Breast epithelium (tissue), 4 donors: ENCODE data around the gene CIDEB. TPM values are rescaled to one million over a fixed set of nuclear protein-coding genes. Genes with fewer than 3 reads are reported as not detected.

Experiments
- DNase-seq, 2 donors: peaks; one replicate each; pipeline ENCODE4 v3.0.0-alpha.2; 2019; ENCODE audit warnings: low spot score in 2 of 2
- H3K27ac ChIP-seq, 2 donors: fragments of 200-600 bp; sonication (generic) in 1 of 2; one replicate each; pipeline ENCODE4 v1.5.1; 2016 to 2019; ENCODE audit warnings: mild to moderate bottlenecking in 1 of 2
- H3K27me3 ChIP-seq, 2 donors: fragments of 200-600 bp; sonication (generic) in 1 of 2; one replicate each; pipeline versions ENCODE4 v1.5.1 to v1.6.0; 2017 to 2019; ENCODE audit warnings: control low read depth in 1 of 2, mild to moderate bottlenecking in 1 of 2
- H3K36me3 ChIP-seq: fragments of 200-600 bp; one replicate; pipeline ENCODE4 v1.5.1; 2019
- H3K4me1 ChIP-seq, 2 donors: fragments of 200-600 bp; sonication (generic); one replicate each; pipeline ENCODE4 v1.5.1; 2016 to 2019; ENCODE audit warnings: control low read depth in 1 of 2
- H3K4me3 ChIP-seq, 3 donors: fragments of 200-600 bp; sonication (generic); 1 replicate in 2 of 3; 2 replicates in 1 of 3; pipeline ENCODE4 v1.5.1; 2016 to 2019; ENCODE audit warnings: mild to moderate bottlenecking in 3 of 3, moderate library complexity in 2 of 3
- H3K9me3 ChIP-seq, 2 donors: fragments of 200-600 bp; sonication (generic) in 1 of 2; one replicate each; pipeline ENCODE4 v1.5.1; 2016 to 2019; ENCODE audit warnings: control low read depth in 1 of 2
- POLR2A ChIP-seq: fragments of 450-650 bp; IDR thresholded peaks from one replicate; pipeline ENCODE4 v1.6.1; 2016; ENCODE audit warnings: antibody characterized with exemption, mild to moderate bottlenecking, moderate library complexity
- POLR2AphosphoS5 ChIP-seq, 3 donors: sonication (generic); formaldehyde crosslinking; IDR thresholded peaks; one replicate each; pipeline ENCODE4 v1.6.1; 2017; ENCODE audit warnings: antibody characterized with exemption in 3 of 3
- intact Hi-C: fragments of 100-400 bp; cut with DNase I; formaldehyde crosslinking; loops from one replicate; pipeline ENCODE4 v1.15.1; 2023; ENCODE audit warnings: low total_unique reads
- total RNA-seq, 3 donors: library from RNA; depleted of rRNA; stranded (reverse); fragments of >200 nt; gene quantifications; one replicate each; pipeline ENCODE4 v1.1.0, GENCODE V29; 2016
- TF ChIP-seq, protein P1 (sequence below), 3 donors: fragments of 450-650 bp; IDR thresholded peaks; one replicate each; pipeline ENCODE4 v1.5.1; 2016 to 2017; ENCODE audit warnings: antibody characterized with exemption in 3 of 3, mild to moderate bottlenecking in 3 of 3, moderate library complexity in 3 of 3

Gene CIDEB
- total RNA-seq, 3 donors from 2014 or later: 8.0 to 14.4 (median 10.4) TPM

DNA sequence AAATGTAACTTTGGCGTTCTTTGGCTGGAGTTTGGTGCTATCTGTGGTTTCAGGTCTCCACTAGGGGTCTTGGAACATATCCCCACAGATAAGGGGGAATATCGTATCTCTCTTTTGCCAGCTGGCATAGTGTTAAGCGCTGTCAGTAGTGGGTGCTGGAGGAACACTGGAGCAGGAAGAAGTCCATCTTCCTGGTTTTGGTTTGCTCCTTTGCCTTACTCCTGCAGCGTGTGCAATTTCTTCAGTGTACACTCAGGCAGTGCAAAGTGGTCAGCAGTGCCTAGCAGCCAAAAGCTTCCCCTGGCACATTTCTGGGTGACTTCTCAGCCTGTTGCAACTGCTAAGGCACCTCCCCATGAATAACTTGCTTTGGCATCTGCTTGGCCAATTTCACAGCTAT, 43.7 kb upstream of the CIDEB start:
- Histone ChIP-seq H3K36me3 (no peaks in the 10 kb centered on the region), H3K9me3 (no peaks in the 10 kb centered on the region), H3K27ac (no peak overlapping the region), H3K27me3 (no peaks in the 10 kb centered on the region), H3K4me1 (no peaks in the 10 kb centered on the region), H3K4me3 (no peak overlapping the region)
- TF ChIP-seq, protein P1, sequence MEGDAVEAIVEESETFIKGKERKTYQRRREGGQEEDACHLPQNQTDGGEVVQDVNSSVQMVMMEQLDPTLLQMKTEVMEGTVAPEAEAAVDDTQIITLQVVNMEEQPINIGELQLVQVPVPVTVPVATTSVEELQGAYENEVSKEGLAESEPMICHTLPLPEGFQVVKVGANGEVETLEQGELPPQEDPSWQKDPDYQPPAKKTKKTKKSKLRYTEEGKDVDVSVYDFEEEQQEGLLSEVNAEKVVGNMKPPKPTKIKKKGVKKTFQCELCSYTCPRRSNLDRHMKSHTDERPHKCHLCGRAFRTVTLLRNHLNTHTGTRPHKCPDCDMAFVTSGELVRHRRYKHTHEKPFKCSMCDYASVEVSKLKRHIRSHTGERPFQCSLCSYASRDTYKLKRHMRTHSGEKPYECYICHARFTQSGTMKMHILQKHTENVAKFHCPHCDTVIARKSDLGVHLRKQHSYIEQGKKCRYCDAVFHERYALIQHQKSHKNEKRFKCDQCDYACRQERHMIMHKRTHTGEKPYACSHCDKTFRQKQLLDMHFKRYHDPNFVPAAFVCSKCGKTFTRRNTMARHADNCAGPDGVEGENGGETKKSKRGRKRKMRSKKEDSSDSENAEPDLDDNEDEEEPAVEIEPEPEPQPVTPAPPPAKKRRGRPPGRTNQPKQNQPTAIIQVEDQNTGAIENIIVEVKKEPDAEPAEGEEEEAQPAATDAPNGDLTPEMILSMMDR (IDR thresholded peaks at IDR 0.05): no peak
- TF ChIP-seq POLR2AphosphoS5 (IDR thresholded peaks at IDR 0.05) (no peak), POLR2A (no peak)
- intact Hi-C loops: loop anchor here (5.0 kb wide), 1 partner anchor 789 kb away; no protein-coding TSS in a partner anchor
- no peak for DNase-seq

DNA sequence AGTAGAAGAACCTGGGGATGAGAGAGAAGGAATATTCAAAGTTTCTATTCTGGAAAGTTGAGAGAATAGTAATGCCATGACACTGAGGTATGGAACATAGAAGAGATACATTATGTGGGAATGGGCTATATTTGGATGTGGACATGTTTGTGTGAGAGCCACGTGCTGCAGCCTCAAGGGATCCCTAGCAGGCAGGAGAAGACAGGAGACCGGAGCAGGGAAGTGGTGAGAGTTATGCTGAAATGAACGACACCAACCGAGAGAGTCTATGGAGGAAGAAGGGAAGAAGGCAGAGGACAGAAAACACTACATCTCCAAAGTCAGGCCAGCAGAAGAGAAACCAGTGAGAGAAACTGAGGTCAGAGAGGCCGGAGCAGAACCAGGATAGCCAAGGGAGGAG, 42.0 kb upstream of the CIDEB start:
- Histone ChIP-seq H3K4me3 (no peak overlapping the region), H3K27me3 (no peaks in the 10 kb centered on the region), H3K27ac (no peak overlapping the region), H3K4me1 (no peaks in the 10 kb centered on the region), H3K36me3 (no peaks in the 10 kb centered on the region), H3K9me3 (no peaks in the 10 kb centered on the region)
- DNase-seq: no peak
- no peak for TF ChIP-seq POLR2AphosphoS5 (IDR thresholded peaks at IDR 0.05)
- TF ChIP-seq, protein P1 (IDR thresholded peaks at IDR 0.05): no peak
- no peak for TF ChIP-seq POLR2A
- intact Hi-C loops: loop anchor here (5.0 kb wide), 2 partner anchors 48 to 787 kb away; partner anchors contain the start of gene NYNRIN

DNA sequence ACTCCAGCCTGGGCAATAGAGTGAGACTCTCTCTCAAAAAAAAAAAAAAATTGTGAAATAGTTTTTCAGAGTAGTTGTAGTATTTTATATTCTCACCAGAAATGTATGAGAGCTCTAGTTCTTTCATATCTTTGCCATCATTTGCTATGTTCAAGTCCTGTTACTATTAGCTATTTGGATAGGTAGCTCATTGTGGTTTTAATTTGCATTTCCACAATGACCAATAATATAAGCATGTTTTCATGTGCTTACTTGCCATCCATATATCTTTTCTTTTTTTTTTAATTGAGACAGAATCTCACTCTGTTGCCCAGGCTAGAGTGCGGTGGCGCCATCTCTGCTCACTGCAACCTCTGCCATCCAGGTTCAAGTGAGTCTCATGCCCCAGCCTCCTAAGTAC, 40.4 kb upstream of the CIDEB start:
- no peak for DNase-seq
- H3K27ac ChIP-seq: no peak overlapping the region
- no peaks in the 10 kb centered on the region for H3K36me3 ChIP-seq
- no peaks in the 10 kb centered on the region for H3K27me3 ChIP-seq
- intact Hi-C loops: loop anchor here (5.0 kb wide), 1 partner anchor 49 kb away; the partner anchor contains the start of gene NYNRIN
- H3K4me1 ChIP-seq: no peaks in the 10 kb centered on the region
- H3K4me3 ChIP-seq: no peak overlapping the region
- H3K9me3 ChIP-seq: no peaks in the 10 kb centered on the region
- no peak for TF ChIP-seq POLR2A
- TF ChIP-seq, protein P1 (IDR thresholded peaks at IDR 0.05): no peak
- TF ChIP-seq POLR2AphosphoS5 (IDR thresholded peaks at IDR 0.05): no peak

DNA sequence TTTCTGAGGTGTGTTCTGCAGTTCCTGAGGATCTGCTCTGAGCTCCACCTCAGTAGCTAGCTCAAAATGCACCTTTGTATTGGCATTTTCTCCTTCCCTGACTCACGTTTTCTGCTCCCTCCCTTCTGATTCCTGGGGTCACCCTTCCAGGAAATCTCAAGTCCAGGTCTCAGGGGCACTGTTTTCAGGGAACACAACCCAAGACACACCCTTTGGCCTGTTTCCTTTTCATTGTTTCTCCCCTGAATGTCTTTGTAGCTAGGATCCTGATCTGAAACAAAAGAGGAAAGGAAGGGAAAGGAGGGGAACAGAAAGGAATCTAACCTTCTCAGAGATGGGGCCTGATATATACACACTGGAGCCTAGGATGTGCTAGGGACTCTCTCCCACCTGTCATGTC, 39.4 kb upstream of the CIDEB start:
- DNase-seq: no peak
- TF ChIP-seq, protein P1 (IDR thresholded peaks at IDR 0.05): no peak
- intact Hi-C loops: loop anchor here (5.0 kb wide), 1 partner anchor 50 kb away; the partner anchor contains the start of gene NYNRIN
- H3K4me1 ChIP-seq: no peaks in the 10 kb centered on the region
- no peak overlapping the region for H3K4me3 ChIP-seq
- no peaks in the 10 kb centered on the region for H3K36me3 ChIP-seq
- H3K9me3 ChIP-seq: no peaks in the 10 kb centered on the region
- no peaks in the 10 kb centered on the region for H3K27me3 ChIP-seq
- H3K27ac ChIP-seq: no peak overlapping the region

DNA sequence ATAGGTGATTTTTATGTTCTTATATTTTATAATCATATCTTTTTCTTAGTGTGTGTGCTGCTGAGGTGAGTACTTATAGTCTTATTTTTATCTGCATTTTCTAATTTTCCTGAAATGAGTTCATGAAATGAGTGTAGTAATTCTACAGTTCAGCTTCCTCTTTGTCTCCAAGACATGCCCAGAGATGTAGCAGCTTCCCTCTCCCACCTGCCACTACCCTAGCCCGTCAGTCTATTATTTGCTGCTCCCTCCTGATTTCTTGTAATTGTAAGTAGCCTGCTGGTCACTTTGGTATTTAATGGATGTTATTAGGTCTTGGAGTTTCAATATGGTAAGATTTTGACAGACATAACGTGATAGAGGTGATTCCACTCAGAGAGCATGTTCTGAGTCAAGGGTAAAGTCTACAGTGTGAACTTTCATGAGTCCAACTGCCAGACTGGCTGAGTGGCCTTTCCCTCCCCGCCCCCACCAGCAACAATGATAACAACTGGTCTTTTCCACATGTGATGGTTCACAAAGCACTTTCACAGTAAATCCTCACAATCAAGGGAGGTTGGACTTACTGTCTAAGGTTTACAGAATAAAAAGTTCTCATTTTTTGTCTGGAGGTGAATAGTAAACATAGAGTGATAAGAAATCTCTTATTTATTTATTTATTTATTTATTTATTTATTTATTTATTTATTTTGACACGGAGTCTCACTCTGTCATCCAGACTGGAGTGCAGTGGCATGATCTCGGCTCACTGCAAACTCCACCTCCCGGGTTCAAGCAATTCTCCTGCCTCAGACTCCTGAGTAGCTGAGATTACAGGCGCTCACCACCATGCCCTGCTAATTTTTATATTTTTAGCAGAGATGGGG, 36.3 kb upstream of the CIDEB start:
- no peak for DNase-seq
- TF ChIP-seq POLR2AphosphoS5 (IDR thresholded peaks at IDR 0.05) (no peak), POLR2A (no peak)
- TF ChIP-seq, protein P1 (IDR thresholded peaks at IDR 0.05): no peak
- Histone ChIP-seq H3K4me3 (no peak overlapping the region), H3K36me3 (no peaks in the 10 kb centered on the region), H3K9me3 (no peaks in the 10 kb centered on the region), H3K27me3 (no peaks in the 10 kb centered on the region), H3K27ac (no peak overlapping the region), H3K4me1 (no peaks in the 10 kb centered on the region)
- intact Hi-C loops: no loop called here
